ENCODE results near the gene COL6A3.

COL6A3 gene

DNA sequence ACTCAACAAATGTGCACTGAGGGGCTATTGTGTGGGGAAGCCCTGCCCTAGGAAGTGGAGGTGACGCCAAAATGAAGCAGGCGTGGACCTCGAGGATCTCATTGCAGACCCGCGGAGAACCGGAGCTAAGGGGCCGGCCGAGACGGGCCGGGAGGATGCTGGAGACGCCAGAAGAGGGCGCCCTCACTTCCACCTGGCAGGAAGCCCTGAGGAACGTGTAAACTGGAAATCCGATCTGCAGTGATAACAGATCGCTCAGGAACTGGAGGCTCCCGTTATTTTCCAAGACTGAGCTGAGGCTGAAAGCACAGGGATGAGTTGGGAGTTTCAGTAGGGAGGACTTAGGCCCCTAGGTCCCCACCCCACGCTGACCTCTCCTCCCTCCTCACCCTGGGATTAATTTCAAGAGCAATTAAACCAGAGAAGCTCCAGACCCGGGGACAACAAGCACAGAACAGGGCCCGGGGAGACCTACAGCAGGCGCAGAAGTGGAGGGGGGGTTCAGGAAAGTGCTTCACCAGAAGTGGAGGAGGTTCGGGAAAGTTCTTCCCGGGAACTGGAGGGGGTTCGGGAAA lies 7.7 kb upstream of the COL6A3 start:
- POLR2A ChIA-PET, result no interaction called here
- peak; percentile 73 to 74 (median 74) for DNase-seq
- Histone ChIP-seq H3K4me1 (ENCODE audit: control extremely low read depth in 1 of 4, control insufficient read depth in 4 of 4, insufficient read depth in 4 of 4, low read length in 3 of 4) (peaks cover 0 to 8% (median 3%) of the 10 kb centered on the region in 4 experiments), H3K36me3 (ENCODE audit: control insufficient read depth in 4 of 4, insufficient read depth in 4 of 4, low read length in 3 of 4) (no peaks in the 10 kb centered on the region), H3K27ac (ENCODE audit: insufficient read depth in 1 of 2, low read depth in 1 of 2, low read length in 2 of 2, poor library complexity in 1 of 2, severe bottlenecking in 2 of 2) (no peak overlapping the region), H3K9me3 (ENCODE audit: control extremely low read depth in 1 of 5, control insufficient read depth in 4 of 5, insufficient read depth in 2 of 5, low read depth in 1 of 5, low read length in 4 of 5) (no peaks in the 10 kb centered on the region), H3K4me3 (ENCODE audit: control insufficient read depth in 1 of 7, extremely low read depth in 1 of 7, insufficient read depth in 4 of 7, low read depth in 2 of 7, low read length in 6 of 7) (peak overlapping the region in 2 of 7 experiments; percentile 19 to 57), H3K27me3 (replicated peaks in 2 of 5; ENCODE audit: control insufficient read depth in 4 of 5, insufficient read depth in 5 of 5, low read length in 4 of 5) (peaks cover 0 to 9% (median 0%) of the 10 kb centered on the region in 5 experiments)
- WGBS (ENCODE audit: insufficient coverage), result 17% methylated on average over 21 of the region's 23 CpGs
- CTCF ChIA-PET, result interaction anchor here (0.6 to 5.1 kb wide), 22 partner anchors 9 to 176 kb away, joined by 3 to 45 read pairs (median 4); no protein-coding TSS in a partner anchor

DNA sequence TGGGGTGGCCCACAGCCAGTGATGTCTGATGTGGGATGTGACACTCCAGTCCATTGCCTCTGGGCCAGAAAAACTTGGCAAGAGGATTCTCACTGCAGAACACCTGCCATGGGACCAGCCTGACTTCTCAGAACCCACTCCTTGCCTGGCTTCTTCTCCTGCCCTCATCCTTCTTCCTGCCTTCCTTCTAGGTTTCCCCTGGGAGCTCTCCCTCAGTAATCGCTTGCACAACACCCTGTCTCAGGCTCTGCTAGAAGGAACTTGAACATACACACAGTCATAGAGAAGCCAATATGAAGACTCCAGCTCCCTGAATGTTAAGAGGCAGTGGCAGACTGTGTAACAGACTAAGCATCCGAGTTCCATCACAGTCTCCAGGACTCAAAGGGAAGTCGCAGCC lies 4.3 kb upstream of the COL6A3 start:
- ChIA-PET POLR2A (no interaction called here), CTCF (interaction anchor here (0.8 to 5.1 kb wide), 7 partner anchors 10 to 264 kb away, joined by 3 to 45 read pairs (median 5); no protein-coding TSS in a partner anchor)
- Histone ChIP-seq H3K27ac (ENCODE audit: insufficient read depth in 1 of 2, low read depth in 1 of 2, low read length in 2 of 2, poor library complexity in 1 of 2, severe bottlenecking in 2 of 2) (no peak overlapping the region), H3K4me1 (ENCODE audit: control extremely low read depth in 1 of 4, control insufficient read depth in 4 of 4, insufficient read depth in 4 of 4, low read length in 3 of 4) (peaks cover 0 to 8% (median 3%) of the 10 kb centered on the region in 4 experiments), H3K27me3 (replicated peaks in 2 of 5; ENCODE audit: control insufficient read depth in 4 of 5, insufficient read depth in 5 of 5, low read length in 4 of 5) (peaks cover 0 to 15% (median 0%) of the 10 kb centered on the region in 5 experiments), H3K4me3 (ENCODE audit: control insufficient read depth in 1 of 7, extremely low read depth in 1 of 7, insufficient read depth in 4 of 7, low read depth in 2 of 7, low read length in 6 of 7) (no peak overlapping the region), H3K36me3 (ENCODE audit: control insufficient read depth in 4 of 4, insufficient read depth in 4 of 4, low read length in 3 of 4) (no peaks in the 10 kb centered on the region), H3K9me3 (ENCODE audit: control extremely low read depth in 1 of 5, control insufficient read depth in 4 of 5, insufficient read depth in 2 of 5, low read depth in 1 of 5, low read length in 4 of 5) (no peaks in the 10 kb centered on the region)
- DNase-seq, result no peak
- 92% methylated on average over 3 of the region's 3 CpGs for WGBS (ENCODE audit: insufficient coverage)

DNA sequence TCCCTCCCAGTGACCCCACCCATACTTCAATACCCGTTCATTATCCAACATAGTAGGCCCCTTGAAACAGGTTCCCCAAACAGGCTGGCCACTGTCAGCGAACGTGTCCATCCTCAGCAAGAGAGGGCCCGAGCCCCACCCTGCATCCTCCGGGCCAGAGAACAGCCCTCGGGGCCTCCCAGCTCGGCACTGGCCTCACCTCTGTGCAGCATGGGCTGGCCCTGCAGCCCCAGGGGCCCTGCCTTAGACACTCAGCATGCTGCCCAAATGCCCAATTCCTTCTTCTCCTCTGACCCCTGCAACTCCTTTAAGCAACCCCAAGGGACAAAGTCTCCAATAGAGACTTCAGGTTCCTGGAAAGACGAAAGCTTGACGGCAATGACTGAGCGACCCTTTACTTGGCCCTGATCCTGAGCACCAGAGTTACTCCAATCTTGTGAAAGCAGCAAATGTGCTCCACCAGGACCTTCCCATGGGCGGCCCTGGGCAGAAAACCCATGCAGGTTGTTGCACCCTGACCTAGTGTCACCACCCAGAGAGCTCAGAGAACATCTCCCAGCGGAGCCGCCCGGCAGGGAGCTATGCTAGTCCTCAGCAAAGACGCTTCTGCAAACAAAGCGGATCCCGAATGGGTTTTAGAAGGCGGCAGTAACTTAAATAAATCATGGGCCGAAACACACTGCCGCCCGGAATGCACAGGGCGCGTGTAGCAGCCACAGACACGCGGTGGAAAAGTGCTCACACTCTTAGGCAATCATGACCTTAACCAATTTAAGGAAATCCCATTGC lies 782 bp downstream of the COL6A3 start:
- Histone ChIP-seq H3K9me3 (ENCODE audit: control extremely low read depth in 1 of 5, control insufficient read depth in 4 of 5, insufficient read depth in 2 of 5, low read depth in 1 of 5, low read length in 4 of 5) (no peaks in the 10 kb centered on the region), H3K4me3 (ENCODE audit: control insufficient read depth in 1 of 7, extremely low read depth in 1 of 7, insufficient read depth in 4 of 7, low read depth in 2 of 7, low read length in 6 of 7) (no peak overlapping the region), H3K27me3 (replicated peaks in 2 of 5; ENCODE audit: control insufficient read depth in 4 of 5, insufficient read depth in 5 of 5, low read length in 4 of 5) (peaks cover 0 to 15% (median 0%) of the 10 kb centered on the region in 5 experiments), H3K4me1 (ENCODE audit: control extremely low read depth in 1 of 4, control insufficient read depth in 4 of 4, insufficient read depth in 4 of 4, low read length in 3 of 4) (no peaks in the 10 kb centered on the region), H3K27ac (ENCODE audit: insufficient read depth in 1 of 2, low read depth in 1 of 2, low read length in 2 of 2, poor library complexity in 1 of 2, severe bottlenecking in 2 of 2) (no peak overlapping the region), H3K36me3 (ENCODE audit: control insufficient read depth in 4 of 4, insufficient read depth in 4 of 4, low read length in 3 of 4) (no peaks in the 10 kb centered on the region)
- 96% methylated on average over 25 of the region's 25 CpGs for WGBS (ENCODE audit: insufficient coverage)
- CTCF ChIA-PET, result interaction anchor here (1.4 kb wide), 1 partner anchor 119 kb away, joined by 3 read pairs; no protein-coding TSS in a partner anchor
- no peak for DNase-seq
- POLR2A ChIA-PET, result no interaction called here

DNA sequence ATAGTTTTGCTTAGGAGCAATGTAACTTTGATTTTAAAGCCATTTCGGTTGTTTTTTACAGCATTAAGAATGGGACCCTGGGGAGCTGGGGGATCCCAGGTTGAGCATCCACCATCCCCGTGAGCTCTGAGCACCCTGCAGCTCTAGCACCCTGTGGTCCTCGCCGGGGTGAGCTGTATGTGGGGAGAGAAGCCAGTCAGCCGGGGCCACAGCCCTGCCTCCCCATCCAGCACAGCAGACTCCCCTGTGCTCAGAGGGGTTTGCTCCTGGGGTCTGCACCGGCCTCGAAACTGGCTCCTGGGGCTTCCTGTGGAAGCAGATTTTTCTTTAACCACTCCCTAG lies 1.3 kb downstream of the COL6A3 start:
- no peaks in the 10 kb centered on the region for H3K9me3 ChIP-seq (ENCODE audit: control extremely low read depth in 1 of 5, control insufficient read depth in 4 of 5, insufficient read depth in 2 of 5, low read depth in 1 of 5, low read length in 4 of 5)
- H3K4me1 ChIP-seq (ENCODE audit: control extremely low read depth in 1 of 4, control insufficient read depth in 4 of 4, insufficient read depth in 4 of 4, low read length in 3 of 4), result no peaks in the 10 kb centered on the region
- ChIA-PET POLR2A (no interaction called here), CTCF (interaction anchor here (1.4 kb wide), 1 partner anchor 118 kb away, joined by 3 read pairs; no protein-coding TSS in a partner anchor)
- H3K27ac ChIP-seq (ENCODE audit: insufficient read depth in 1 of 2, low read depth in 1 of 2, low read length in 2 of 2, poor library complexity in 1 of 2, severe bottlenecking in 2 of 2), result no peak overlapping the region
- H3K36me3 ChIP-seq (ENCODE audit: control insufficient read depth in 4 of 4, insufficient read depth in 4 of 4, low read length in 3 of 4), result no peaks in the 10 kb centered on the region
- WGBS (ENCODE audit: insufficient coverage), result 88% methylated on average over 6 of the region's 7 CpGs
- DNase-seq, result no peak
- peaks cover 0 to 17% (median 0%) of the 10 kb centered on the region in 5 experiments for H3K27me3 ChIP-seq (replicated peaks in 2 of 5; ENCODE audit: control insufficient read depth in 4 of 5, insufficient read depth in 5 of 5, low read length in 4 of 5)
- H3K4me3 ChIP-seq (ENCODE audit: control insufficient read depth in 1 of 7, extremely low read depth in 1 of 7, insufficient read depth in 4 of 7, low read depth in 2 of 7, low read length in 6 of 7), result no peak overlapping the region

DNA sequence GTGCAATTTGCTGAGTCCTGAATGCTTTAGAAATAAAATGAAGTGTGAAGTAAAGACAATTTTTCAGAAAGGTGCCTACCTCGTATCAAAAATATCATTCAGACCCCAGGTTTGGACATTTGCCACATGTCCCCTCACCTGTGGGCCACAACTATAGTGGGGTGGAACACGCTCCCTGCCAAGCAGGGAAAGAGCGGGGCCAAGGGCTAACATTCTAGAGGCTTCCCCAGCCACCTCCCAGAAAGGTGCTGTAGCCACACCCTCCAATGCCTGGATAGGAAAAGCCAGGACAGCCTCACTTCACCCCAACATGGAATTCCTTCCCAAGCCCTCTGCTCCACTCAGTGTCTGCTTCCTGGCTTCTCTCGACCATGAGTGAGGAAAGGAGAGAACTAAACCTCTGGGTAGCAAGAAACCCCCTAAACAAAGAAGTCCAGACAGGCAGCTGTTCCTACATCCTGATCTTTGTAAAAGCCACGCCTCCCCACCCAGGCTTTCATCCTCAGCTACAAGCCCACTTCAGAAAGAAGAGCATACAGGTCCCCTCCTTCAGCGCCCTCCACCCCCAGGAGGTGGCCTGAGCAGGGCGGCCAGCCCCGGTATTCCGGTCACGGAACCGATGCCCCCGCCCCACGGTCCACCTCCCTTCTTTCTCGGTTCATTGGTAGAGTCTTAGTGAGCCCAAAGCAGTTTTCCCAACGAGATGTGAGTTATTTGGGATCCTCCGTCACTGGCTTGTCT lies 2.1 kb downstream of the COL6A3 start:
- H3K36me3 ChIP-seq (ENCODE audit: control insufficient read depth in 4 of 4, insufficient read depth in 4 of 4, low read length in 3 of 4), result no peaks in the 10 kb centered on the region
- DNase-seq, result no peak
- ChIA-PET CTCF (interaction anchor here (0.8 to 7.6 kb wide), 5 partner anchors 8 to 258 kb away, joined by 3 to 45 read pairs (median 13); no protein-coding TSS in a partner anchor), POLR2A (no interaction called here)
- no peak overlapping the region for H3K27ac ChIP-seq (ENCODE audit: insufficient read depth in 1 of 2, low read depth in 1 of 2, low read length in 2 of 2, poor library complexity in 1 of 2, severe bottlenecking in 2 of 2)
- whole genome bisulfite sequencing (ENCODE audit: insufficient coverage), result 92% methylated on average over 14 of the region's 16 CpGs
- H3K4me1 ChIP-seq (ENCODE audit: control extremely low read depth in 1 of 4, control insufficient read depth in 4 of 4, insufficient read depth in 4 of 4, low read length in 3 of 4), result no peaks in the 10 kb centered on the region
- no peaks in the 10 kb centered on the region for H3K9me3 ChIP-seq (ENCODE audit: control extremely low read depth in 1 of 5, control insufficient read depth in 4 of 5, insufficient read depth in 2 of 5, low read depth in 1 of 5, low read length in 4 of 5)
- no peak overlapping the region for H3K4me3 ChIP-seq (ENCODE audit: control insufficient read depth in 1 of 7, extremely low read depth in 1 of 7, insufficient read depth in 4 of 7, low read depth in 2 of 7, low read length in 6 of 7)
- peaks cover 0 to 17% (median 0%) of the 10 kb centered on the region in 5 experiments for H3K27me3 ChIP-seq (replicated peaks in 2 of 5; ENCODE audit: control insufficient read depth in 4 of 5, insufficient read depth in 5 of 5, low read length in 4 of 5)

DNA sequence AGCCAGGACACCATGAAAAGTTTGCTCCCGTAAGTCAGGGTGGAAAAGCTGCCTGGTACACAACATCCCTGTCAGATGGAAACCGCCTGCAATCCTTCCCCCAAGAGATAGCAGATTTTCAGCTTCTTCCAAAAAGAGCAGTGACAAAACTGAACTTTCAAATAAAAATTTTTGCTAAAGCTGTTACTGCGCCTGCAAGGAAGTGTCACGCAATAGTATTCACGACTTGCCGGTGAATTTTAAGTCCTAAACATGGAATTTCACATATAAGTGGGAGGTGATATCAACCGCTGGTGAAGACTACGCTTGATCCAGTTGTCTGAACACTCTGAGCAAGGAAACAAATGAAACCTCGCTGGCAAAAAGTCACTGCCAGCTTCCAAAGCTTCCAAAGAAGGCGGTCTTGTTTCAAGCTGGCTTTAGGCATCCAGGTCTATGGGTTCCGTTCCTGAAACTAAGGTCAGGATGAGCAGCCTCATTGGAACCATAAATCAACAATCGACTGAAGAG lies 2.8 kb downstream of the COL6A3 start:
- H3K9me3 ChIP-seq (ENCODE audit: control extremely low read depth in 1 of 5, control insufficient read depth in 4 of 5, insufficient read depth in 2 of 5, low read depth in 1 of 5, low read length in 4 of 5), result no peaks in the 10 kb centered on the region
- no peak for DNase-seq
- POLR2A ChIA-PET, result no interaction called here
- peaks cover 0 to 19% (median 4%) of the 10 kb centered on the region in 5 experiments for H3K27me3 ChIP-seq (replicated peaks in 2 of 5; ENCODE audit: control insufficient read depth in 4 of 5, insufficient read depth in 5 of 5, low read length in 4 of 5)
- H3K36me3 ChIP-seq (ENCODE audit: control insufficient read depth in 4 of 4, insufficient read depth in 4 of 4, low read length in 3 of 4), result no peaks in the 10 kb centered on the region
- WGBS (ENCODE audit: insufficient coverage), result 95% methylated on average over 12 of the region's 12 CpGs
- H3K4me3 ChIP-seq (ENCODE audit: control insufficient read depth in 1 of 7, extremely low read depth in 1 of 7, insufficient read depth in 4 of 7, low read depth in 2 of 7, low read length in 6 of 7), result no peak overlapping the region
- no peak overlapping the region for H3K27ac ChIP-seq (ENCODE audit: insufficient read depth in 1 of 2, low read depth in 1 of 2, low read length in 2 of 2, poor library complexity in 1 of 2, severe bottlenecking in 2 of 2)
- CTCF ChIA-PET, result interaction anchor here (0.8 to 7.6 kb wide), 9 partner anchors 9 to 257 kb away, joined by 3 to 45 read pairs (median 5); no protein-coding TSS in a partner anchor
- H3K4me1 ChIP-seq (ENCODE audit: control extremely low read depth in 1 of 4, control insufficient read depth in 4 of 4, insufficient read depth in 4 of 4, low read length in 3 of 4), result no peaks in the 10 kb centered on the region
